IgD-negative memory B cell (primary cell): ENCODE measurements around the gene OR7G2. TPM values are rescaled to one million over a fixed set of nuclear protein-coding genes. Genes with fewer than 3 reads are reported as not detected.
"Not testable (repeated sequence)": the region's sequence is repeated elsewhere in the genome, so short reads cannot be mapped to it uniquely, and the experiment has no call there.

Source experiments
- H3K27ac Mint-ChIP-seq, 3 donors: one replicate each; pipeline ENCODE4 v1.8.0; 2020 to 2022; ENCODE audit warnings: mild to moderate bottlenecking in 3 of 3, mixed read lengths in 3 of 3, moderate library complexity in 1 of 3
- H3K27me3 Mint-ChIP-seq: one replicate; pipeline ENCODE4 v1.8.0; 2021; ENCODE audit warnings: mixed read lengths
- H3K36me3 Mint-ChIP-seq: one replicate; pipeline ENCODE4 v1.8.0; 2020; ENCODE audit warnings: mild to moderate bottlenecking, mixed read lengths
- H3K4me1 Mint-ChIP-seq, 3 donors: one replicate each; pipeline ENCODE4 v1.8.0; 2020 to 2022; ENCODE audit warnings: mixed read lengths in 3 of 3, mild to moderate bottlenecking in 1 of 3
- H3K4me3 Mint-ChIP-seq, 4 donors: one replicate each; pipeline ENCODE4 v1.8.0; 2020 to 2022; ENCODE audit warnings: mild to moderate bottlenecking in 4 of 4, mixed read lengths in 4 of 4, moderate library complexity in 3 of 4
- H3K9me3 Mint-ChIP-seq, 3 donors: one replicate each; pipeline ENCODE4 v1.8.0; 2020 to 2021; ENCODE audit warnings: mixed read lengths in 3 of 3, mild to moderate bottlenecking in 1 of 3
- polyA plus RNA-seq: library from polyadenylated mRNA; unstranded; fragments of 300-500 nt; fragmentation: Illumina TruSeq; gene quantifications from one replicate; pipeline ENCODE4 v1.2.3, GENCODE V29; 2021

The OR7G2 gene
- polyA plus RNA-seq, 1 donor from 2014 or later, result not detected

DNA sequence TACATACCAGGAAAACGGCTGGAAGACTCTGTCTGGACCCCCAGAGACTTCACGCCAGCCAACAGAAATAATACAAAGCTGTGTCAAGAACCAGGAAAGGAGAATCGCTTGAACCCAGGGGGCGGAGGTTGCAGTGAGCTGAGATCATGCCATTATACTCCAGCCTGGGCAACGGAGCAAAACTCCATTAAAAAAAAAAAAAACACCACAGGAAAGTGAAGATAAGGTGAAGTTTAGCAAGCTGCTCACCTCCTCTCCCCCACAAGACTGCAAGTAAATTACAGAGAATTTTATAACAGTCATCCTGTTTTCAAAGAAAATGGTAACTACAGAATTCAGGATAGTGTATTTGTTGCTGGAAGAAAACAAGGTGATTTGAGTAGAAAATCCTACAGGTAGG lies 9.3 kb upstream of the OR7G2 start:
- H3K4me3 Mint-ChIP-seq, result no peak overlapping the region
- H3K27me3 Mint-ChIP-seq, result peaks cover 3% of the 10 kb centered on the region
- peaks cover 0 to 2% (median 2%) of the 10 kb centered on the region in 3 donors for H3K9me3 Mint-ChIP-seq

DNA sequence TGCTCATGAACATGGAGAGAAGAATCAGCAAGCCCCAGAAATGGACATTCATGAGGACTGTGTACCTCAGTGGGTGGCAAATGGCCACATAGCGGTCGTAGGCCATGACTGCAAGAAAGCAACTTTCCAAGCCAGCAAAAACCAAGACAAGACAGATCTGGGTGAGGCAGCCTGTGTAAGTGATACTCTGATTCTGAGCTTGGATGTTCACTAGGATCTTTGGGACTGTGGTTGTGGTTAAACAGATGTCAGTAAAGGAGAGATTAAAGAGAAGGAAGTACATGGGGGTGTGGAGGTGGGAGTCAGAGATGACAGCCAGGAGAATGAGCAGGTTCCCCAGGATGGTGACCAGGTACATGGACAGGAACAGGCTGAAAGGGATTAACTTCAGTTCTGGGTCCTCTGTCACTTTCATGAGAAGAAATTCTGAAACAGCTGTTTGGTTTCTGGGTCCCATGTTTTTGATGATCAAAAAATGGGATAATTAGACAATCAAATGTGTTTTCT lies 8.1 kb upstream of the OR7G2 start, which contains the start of gene OR7G1:
Gene OR7G1 (minus strand): TSS at position 457 of the 507 bp plus-strand sequence. CDS start 0 bp downstream, at position 457.
- Mint-ChIP-seq H3K4me3 (no peak within 1 kb of the TSS), H3K4me1 (no peaks in the 10 kb centered on the region), H3K9me3 (no peaks in the 10 kb centered on the region), H3K27ac (no peak within 1 kb of the TSS), H3K36me3 (no peaks in the 10 kb centered on the region), H3K27me3 (peaks cover 2% of the 10 kb centered on the region)

More for the DNA sequence above, 9.3 kb upstream of the OR7G2 start:
- Mint-ChIP-seq H3K4me1 (no peaks in the 10 kb centered on the region), H3K27ac (no peak overlapping the region), H3K36me3 (no peaks in the 10 kb centered on the region)

DNA sequence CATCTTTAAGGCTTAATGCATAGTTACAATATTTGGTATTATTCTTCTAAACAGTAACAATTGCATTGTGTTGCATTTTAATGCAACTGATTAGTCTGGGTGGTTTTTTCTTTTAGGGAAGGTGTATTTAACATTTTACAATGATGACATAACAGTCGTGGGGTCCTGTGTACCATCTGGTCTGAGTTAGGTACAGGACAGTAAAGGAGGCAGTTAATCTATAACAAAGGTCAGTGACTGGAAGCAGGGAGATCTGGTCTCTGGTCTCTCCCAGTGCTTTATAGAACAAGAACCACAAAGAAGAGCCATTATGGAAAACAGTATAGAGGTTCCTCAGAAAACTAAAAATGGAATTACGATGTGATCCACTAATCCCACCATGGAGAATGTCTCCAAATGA lies 2.7 kb upstream of the OR7G2 start:
- Mint-ChIP-seq H3K4me3 (no peak overlapping the region), H3K27ac (no peak overlapping the region), H3K9me3 (no peaks in the 10 kb centered on the region), H3K27me3 (peaks cover 6% of the 10 kb centered on the region), H3K36me3 (no peaks in the 10 kb centered on the region), H3K4me1 (no peaks in the 10 kb centered on the region)

DNA sequence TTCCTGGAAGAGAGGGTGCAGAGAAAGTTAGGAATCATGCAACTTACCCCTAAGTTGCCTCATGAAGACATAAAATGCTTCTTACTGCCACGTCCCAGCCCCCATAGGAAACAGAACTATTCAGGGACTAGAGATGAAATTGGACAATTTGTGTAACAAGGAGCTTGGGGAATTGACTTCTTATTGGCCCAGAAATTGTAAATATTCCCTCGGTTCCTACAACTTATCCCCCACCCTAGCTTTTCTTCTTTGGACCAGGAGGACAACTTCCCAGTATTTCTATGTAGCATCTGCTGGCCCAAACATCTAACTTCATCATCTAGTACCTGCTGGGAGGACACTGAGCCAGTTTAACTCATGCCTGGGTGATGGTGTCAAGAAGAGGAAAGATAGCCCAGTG lies 20.5 kb downstream of the OR7G2 start, which contains the start of gene OR1M1:
Gene OR1M1 (plus strand): TSS at position 301 of the 400 bp plus-strand sequence. CDS start 6,184 bp downstream, outside the sequence.
- no peak within 1 kb of the TSS for H3K27ac Mint-ChIP-seq

DNA sequence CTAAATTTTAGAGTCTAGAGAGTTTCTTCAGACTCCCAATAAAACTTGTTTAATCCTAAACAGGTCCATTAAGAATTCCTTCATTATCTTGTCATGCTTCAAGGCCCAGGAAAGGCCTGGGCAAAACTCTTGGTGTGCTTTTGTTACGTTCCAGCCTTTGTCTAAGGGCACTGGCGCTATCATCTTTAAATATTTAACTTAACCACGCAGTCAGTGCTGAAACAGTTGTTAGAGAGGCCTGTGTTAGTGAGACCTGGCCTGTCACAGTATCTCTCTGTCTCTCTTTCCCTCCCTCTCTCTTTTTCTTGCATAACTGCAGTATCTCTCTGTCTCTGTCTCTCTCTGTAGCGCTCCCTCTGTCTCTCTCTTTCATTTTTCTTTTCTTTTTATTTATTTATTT lies 28.6 kb downstream of the OR7G2 start:
- Mint-ChIP-seq H3K27me3 (no peaks in the 10 kb centered on the region), H3K27ac (no peak overlapping the region), H3K36me3 (no peaks in the 10 kb centered on the region), H3K9me3 (peaks cover 0 to 2% (median 0%) of the 10 kb centered on the region in 3 donors), H3K4me3 (no peak overlapping the region), H3K4me1 (peaks cover 0 to 2% (median 0%) of the 10 kb centered on the region in 3 donors)

More for the DNA sequence above, 20.5 kb downstream of the OR7G2 start, which contains the start of gene OR1M1:
- H3K4me3 Mint-ChIP-seq, result no peak within 1 kb of the TSS
- H3K36me3 Mint-ChIP-seq, result no peaks in the 10 kb centered on the region
- peaks cover 2% of the 10 kb centered on the region for H3K27me3 Mint-ChIP-seq
- no peaks in the 10 kb centered on the region for H3K4me1 Mint-ChIP-seq
- peaks cover 0 to 3% (median 2%) of the 10 kb centered on the region in 3 donors for H3K9me3 Mint-ChIP-seq

DNA sequence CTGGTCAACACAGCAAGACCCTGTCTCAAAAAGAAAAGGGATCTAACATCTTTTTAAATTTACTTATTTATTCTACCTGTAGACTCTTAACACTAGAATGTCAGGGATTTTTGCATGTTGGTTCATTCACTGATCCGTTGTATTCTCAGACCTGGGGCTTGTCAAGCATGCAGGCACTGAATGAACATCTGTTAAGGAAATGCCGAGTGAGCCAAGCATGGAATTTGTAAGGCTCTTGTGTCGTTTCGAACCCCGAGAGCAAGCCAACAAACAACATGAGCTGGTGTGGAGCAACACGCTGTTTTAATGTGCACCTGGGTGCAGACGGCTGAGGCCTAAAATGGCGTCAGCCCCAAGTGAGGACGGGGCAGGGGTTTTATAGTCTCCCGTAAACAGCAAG lies 30.4 kb downstream of the OR7G2 start:
- Mint-ChIP-seq H3K4me1 (peaks cover 0 to 2% (median 0%) of the 10 kb centered on the region in 3 donors), H3K4me3 (no peak overlapping the region), H3K27me3 (no peaks in the 10 kb centered on the region), H3K27ac (no peak overlapping the region), H3K9me3 (peaks cover 0 to 2% (median 0%) of the 10 kb centered on the region in 3 donors), H3K36me3 (no peaks in the 10 kb centered on the region)

DNA sequence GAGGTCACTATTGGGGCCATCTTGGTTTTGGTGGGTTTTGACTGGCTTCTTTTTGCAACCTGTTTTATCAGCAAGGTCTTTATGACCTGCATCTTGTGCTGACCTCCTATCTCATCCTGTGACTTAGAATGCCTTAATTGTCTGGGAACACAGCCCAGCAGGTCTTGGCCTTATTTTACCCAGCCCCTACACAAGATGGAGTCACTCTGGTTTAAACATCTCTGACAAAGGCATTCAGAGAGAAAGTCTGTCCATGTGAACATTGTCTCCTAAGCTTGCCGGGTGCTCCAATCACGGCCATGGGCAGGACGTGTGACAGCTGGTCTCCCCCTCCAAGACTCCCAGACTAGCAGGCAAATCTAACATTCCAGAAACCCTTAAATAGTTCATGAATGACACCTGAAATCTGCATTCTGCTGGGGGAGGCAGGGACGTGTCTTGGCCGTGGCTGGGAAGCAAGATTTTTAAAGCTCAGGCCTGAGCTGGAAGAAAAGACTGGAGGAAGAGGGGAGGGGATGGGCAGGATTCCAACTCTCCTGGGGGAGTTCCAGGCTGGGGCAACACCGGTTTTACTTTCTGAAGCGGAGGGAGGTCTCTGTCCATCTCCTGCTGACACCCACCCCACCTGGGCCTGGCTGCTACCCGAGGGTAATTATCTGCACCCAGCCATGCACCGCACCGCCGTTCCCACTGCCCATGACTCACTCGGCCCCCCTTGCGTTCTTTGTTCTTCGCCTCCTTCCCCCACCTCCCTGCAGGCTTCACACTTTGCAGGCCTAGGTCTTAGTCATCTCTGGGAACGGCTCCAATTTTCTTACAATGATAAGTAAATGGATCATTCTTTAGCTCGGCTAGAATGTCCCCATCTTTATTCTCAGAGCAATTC lies 32.0 kb downstream of the OR7G2 start:
- peak overlapping the region in 1 of 3 donors; percentile 39 for H3K27ac Mint-ChIP-seq
- peaks cover 0 to 2% (median 0%) of the 10 kb centered on the region in 3 donors for H3K4me1 Mint-ChIP-seq
- no peak overlapping the region for H3K4me3 Mint-ChIP-seq
- no peaks in the 10 kb centered on the region for H3K36me3 Mint-ChIP-seq
- peaks cover 0 to 2% (median 0%) of the 10 kb centered on the region in 3 donors for H3K9me3 Mint-ChIP-seq
- H3K27me3 Mint-ChIP-seq, result peaks cover 2% of the 10 kb centered on the region

DNA sequence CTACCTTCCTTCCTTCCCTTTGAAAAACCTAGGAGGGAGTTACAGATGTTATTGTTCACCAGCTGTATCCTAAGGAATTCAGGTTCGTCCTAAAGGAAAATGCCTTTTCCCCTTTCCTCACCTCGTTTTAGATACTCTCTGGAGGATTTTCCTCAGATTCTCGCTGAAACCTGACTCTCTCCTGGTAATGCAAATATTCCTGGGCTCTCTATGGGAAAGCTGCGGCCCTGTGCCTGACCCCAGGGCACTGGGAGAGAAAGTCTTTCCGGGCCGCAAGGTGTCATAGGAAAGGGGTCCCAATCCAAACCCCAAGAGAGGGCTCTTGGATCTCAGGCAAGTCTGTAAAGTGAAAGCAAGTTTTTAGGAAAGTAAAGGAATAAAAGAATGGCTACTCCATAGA lies 33.5 kb downstream of the OR7G2 start:
- no peak overlapping the region for H3K27ac Mint-ChIP-seq
- peaks cover 0 to 2% (median 0%) of the 10 kb centered on the region in 3 donors for H3K4me1 Mint-ChIP-seq
- no peaks in the 10 kb centered on the region for H3K36me3 Mint-ChIP-seq
- peaks cover 0 to 3% (median 0%) of the 10 kb centered on the region in 3 donors for H3K9me3 Mint-ChIP-seq
- no peak overlapping the region for H3K4me3 Mint-ChIP-seq
- H3K27me3 Mint-ChIP-seq, result peaks cover 2% of the 10 kb centered on the region

DNA sequence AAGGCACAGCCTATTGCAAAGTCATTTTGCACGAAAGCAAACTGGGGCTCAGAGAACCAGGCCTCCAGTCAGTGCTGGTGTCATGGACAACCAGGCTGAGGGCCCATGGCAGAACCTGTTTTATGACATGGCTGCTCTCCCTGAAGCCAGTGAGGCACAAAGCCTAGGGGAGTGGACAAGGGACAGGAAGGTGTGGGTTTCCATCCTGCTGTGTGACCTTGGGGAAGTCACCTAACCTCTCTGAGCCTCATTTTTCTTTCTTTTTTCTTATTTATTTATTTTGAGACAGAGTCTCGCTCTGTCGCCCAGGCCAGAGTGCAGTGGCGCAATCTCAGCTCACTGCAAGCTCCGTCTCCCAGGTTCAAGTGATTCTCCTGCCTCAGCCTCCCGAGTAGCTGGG lies 35.6 kb downstream of the OR7G2 start:
- not testable (repeated sequence) for H3K9me3 Mint-ChIP-seq, H3K27ac Mint-ChIP-seq, H3K4me3 Mint-ChIP-seq, H3K27me3 Mint-ChIP-seq, H3K4me1 Mint-ChIP-seq, H3K36me3 Mint-ChIP-seq

DNA sequence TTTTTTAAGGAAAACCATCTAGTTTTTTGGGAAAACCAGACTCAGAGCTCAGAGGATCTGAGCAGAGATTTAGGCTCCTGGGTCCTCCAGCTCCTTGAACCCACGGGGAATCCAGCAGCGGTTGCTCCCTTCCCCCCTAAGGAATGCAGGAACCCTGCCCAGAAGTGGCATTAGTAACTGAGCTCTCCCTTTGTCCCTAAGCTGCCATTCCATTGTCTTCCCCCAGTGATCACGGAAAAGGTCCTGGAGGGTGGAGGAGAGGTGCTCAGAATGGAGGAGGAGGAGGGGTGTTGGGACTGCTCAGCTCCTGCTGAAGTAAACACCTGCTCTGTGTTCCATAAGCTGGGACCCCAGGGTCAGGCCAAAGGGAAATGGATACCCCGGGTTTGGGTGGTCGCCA lies 37.2 kb downstream of the OR7G2 start:
- H3K4me1 Mint-ChIP-seq, result peaks cover 0 to 2% (median 0%) of the 10 kb centered on the region in 3 donors

DNA sequence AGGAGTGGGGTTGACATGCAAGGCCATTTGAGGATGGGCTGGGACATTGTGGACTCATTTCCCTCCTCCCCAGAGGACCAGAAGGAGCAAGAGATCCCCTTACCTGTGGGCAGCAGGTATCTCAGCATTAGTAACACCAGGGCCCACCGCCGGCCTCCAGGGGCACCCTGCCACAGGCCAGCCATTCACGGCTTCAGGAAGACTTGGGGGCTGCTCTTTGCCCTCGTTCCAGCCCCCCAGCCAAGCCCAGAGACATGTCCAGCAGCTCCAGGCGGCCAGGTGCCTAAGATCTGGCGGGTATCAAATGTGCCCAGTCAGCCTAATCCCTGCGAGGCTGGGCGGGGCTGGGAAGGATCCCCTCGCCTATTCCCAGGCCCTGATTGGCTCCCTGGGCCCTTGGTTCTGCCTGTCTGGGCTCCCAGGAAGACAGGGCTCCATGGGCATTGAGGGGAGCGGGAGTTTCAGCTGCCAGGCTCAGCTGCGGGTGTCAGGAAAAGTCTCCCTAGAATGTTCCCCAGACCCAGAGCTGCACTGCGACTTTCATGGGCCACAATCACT lies 41.7 kb downstream of the OR7G2 start:
- Mint-ChIP-seq H3K27me3 (no peaks in the 10 kb centered on the region), H3K4me1 (no peaks in the 10 kb centered on the region), H3K36me3 (no peaks in the 10 kb centered on the region), H3K27ac (no peak overlapping the region), H3K9me3 (peaks cover 0 to 2% (median 0%) of the 10 kb centered on the region in 3 donors), H3K4me3 (no peak overlapping the region)

More for the DNA sequence above, 37.2 kb downstream of the OR7G2 start:
- H3K27me3 Mint-ChIP-seq, result peaks cover 2% of the 10 kb centered on the region
- H3K9me3 Mint-ChIP-seq, result peaks cover 0 to 3% (median 0%) of the 10 kb centered on the region in 3 donors
- no peak overlapping the region for H3K27ac Mint-ChIP-seq
- H3K4me3 Mint-ChIP-seq, result no peak overlapping the region
- no peaks in the 10 kb centered on the region for H3K36me3 Mint-ChIP-seq

DNA sequence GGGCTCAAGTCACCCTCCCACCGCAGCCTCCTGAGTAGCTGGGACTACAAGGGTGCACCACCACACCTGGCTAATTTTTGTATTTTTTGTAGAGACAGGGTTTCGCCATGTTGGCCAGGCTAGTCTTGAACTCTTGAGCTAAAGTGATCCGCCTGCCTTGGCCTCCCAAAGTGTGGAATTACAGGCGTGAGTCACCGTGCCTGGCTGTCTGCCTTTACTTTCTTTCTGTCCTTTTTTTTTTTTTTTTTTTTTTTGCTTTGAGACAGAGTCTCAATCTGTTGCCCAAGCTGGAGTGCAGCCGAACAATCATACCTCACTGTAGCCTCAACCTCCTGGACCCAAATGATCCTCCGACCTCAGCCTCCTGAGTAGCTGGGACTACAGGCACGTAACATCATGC lies 45.4 kb downstream of the OR7G2 start:
- Mint-ChIP-seq H3K36me3 (no peaks in the 10 kb centered on the region), H3K4me1 (no peaks in the 10 kb centered on the region), H3K4me3 (no peak overlapping the region)

DNA sequence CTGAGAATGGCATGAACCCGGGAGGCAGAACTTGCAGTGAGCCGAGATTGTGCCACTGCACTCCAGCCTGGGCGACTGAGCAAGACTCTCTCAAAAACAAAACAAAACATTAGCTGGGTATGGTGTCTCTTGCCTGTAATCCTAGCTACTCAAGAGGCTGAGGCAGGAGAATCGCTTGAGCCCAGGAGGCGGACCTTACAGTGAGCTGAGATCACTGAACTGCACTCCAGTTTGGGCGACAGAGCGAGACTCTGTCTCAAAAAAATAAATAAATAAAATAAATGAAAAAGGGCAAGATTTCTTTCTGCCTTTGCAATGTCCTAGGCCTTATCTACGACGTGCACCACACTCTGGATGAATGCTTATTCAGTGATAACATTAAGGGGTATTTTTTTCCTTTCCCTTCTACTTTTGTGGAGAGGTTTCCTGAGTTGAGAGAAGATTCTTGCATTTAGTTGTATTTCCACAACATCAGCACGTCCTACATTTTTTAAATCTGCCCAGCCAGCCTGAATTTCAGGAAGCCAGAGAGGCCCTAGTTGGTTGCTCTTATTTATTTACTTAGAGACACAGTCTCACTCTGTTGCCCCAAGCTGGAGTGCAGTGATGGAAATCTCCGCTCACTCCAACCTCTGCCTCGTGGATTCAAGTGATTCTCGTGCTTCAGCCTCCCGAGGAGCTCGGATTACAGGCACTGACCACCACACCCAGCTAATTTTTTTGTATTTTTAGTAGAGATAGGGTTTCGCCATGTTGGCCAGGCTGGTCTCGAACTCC lies 46.5 kb downstream of the OR7G2 start:
- Mint-ChIP-seq H3K4me1 (no peaks in the 10 kb centered on the region), H3K27me3 (peaks cover 1% of the 10 kb centered on the region), H3K9me3 (peaks cover 4% of the 10 kb centered on the region in 3 donors), H3K4me3 (no peak overlapping the region), H3K36me3 (no peaks in the 10 kb centered on the region), H3K27ac (no peak overlapping the region)

More for the DNA sequence above, 45.4 kb downstream of the OR7G2 start:
- Mint-ChIP-seq H3K27me3 (peaks cover 1% of the 10 kb centered on the region), H3K27ac (no peak overlapping the region), H3K9me3 (peaks cover 4% of the 10 kb centered on the region in 3 donors)

DNA sequence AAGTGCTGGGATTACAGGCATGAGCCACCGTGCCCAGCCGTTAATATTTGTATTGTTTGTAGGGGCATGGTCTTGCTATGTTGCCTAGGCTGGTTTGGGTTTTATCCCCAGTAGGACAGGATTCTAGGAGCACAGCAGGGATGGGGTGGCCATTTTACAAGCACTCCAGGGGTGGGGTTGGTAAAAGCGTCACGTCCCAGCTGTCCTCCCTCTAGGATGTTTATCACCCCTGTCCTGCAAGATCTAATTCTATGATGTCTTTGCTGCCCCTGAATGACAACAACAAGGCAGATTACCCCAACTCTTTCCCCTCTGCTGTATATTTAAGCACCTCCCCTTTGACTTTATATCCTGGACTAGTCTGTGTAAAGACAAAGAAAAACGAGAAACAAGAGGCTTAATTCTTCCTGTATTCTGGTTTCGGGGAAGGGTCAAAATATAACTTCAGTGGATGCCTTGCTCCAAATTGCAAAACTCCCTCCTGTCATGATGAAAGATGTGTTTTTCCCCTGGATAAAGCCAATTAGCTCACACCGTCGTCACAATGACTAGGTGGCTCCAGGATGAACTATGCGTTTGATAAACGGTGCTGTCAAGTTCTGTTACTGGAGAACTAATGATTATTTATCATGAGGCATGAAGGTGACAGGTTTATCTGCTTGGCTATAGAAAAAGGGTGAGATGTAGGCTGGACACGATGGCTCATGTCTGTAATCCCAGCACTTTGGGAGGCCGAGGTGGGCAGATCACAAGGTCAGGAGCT lies 48.2 kb downstream of the OR7G2 start:
- Mint-ChIP-seq H3K4me1 (peaks cover 0 to 2% (median 0%) of the 10 kb centered on the region in 3 donors), H3K4me3 (no peak overlapping the region), H3K36me3 (peaks cover 1% of the 10 kb centered on the region), H3K9me3 (peaks cover 4 to 8% (median 6%) of the 10 kb centered on the region in 3 donors), H3K27ac (no peak overlapping the region), H3K27me3 (peaks cover 1% of the 10 kb centered on the region)
